ENCODE measurements around the gene LHX8.

- no peak for TF ChIP-seq ATRX (CRISPR knock-in tag; IDR thresholded peaks at IDR 0.05; ENCODE audit: borderline replicate concordance)
- TF ChIP-seq NONO (IDR thresholded peaks at IDR 0.05) = no peak
- no peak for TF ChIP-seq NONO (CRISPR knock-in tag; conservative IDR thresholded peaks at IDR 0.05)
- TF ChIP-seq PCBP2 (optimal IDR thresholded peaks at IDR 0.05; ENCODE audit: low read depth, low read length, poor library complexity, severe bottlenecking) = no peak
- TF ChIP-seq NR2F2 (IDR thresholded peaks at IDR 0.05; ENCODE audit: borderline replicate concordance, low read depth) = no peak
- no peak for TF ChIP-seq ZNF670 (CRISPR knock-in tag; IDR thresholded peaks at IDR 0.05; ENCODE audit: borderline replicate concordance)
- no peak for TF ChIP-seq ELF3 (CRISPR knock-in tag; IDR thresholded peaks at IDR 0.05)
- TF ChIP-seq NFATC3 (CRISPR knock-in tag; IDR thresholded peaks at IDR 0.05) = no peak
- no peak for TF ChIP-seq SP1 (IDR thresholded peaks at IDR 0.05)
- TF ChIP-seq SP1 (CRISPR knock-in tag; IDR thresholded peaks at IDR 0.05) = no peak
- no peak for TF ChIP-seq ZNF354B (CRISPR knock-in tag; IDR thresholded peaks at IDR 0.05)
Observed at GRCh38 chr1:75100481-75101092, 33.6 kb upstream of the LHX8 start.

Measured in HepG2 (cell line).